ENCODE data around the gene CAMTA1.

Gene CAMTA1

DNA sequence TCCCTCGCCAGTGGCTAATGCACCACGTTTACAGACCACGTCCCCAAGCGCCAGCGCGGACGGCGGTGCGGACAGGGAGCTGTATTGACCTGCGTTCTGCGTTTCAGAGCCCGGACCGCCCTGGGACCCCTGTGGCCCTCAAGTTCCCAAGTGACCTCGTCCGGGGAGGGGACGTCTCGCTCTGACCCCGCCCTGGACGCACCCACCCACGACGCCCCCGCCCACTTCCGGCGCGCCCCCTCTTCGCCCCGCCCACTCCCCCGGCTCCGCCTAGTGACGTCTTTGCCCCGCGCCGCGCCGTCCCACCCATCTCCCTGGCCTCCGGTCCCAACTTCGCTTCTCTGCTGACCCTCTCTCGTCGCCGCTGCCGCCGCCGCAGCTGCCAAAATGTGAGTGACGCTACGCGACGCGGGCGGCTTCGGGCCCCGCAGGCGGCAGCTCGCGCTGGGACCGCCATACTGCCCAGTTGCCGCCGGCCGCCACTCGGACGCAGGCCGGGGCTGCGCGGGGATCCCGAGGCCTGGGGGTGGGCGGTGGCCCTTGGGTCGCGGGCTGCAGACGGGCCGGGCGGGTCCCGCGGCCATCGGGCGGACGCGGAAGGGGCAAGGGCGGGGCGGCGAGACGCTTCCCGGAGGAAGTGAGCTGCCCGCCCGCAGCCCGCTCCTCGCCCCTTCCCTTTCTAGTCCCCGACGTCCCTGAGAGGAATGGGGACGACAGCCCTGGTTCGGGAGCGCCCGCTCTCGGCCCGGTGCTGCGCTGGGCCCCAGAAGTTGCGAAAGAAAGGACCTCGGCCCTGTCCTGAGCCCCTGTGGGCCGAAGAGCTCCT, 986.0 kb downstream of the CAMTA1 start, which contains the start of gene VAMP3:
Gene VAMP3 (plus strand): TSS at position 300 of the 826 bp plus-strand sequence. CDS start 88 bp downstream, at position 388.
- Histone ChIP-seq H3K9ac (ENCODE audit: low read length in 2 of 2) (peak within 1 kb of the TSS; percentile 73 to 74), H3K36me3 (ENCODE audit: control insufficient read depth in 2 of 2, insufficient read depth in 2 of 2, low read length in 2 of 2) (peaks cover 2 to 10% of the 10 kb centered on the region in 2 donors), H3K9me3 (ENCODE audit: control insufficient read depth in 2 of 2, low read length in 2 of 2) (no peaks in the 10 kb centered on the region), H3K4me1 (ENCODE audit: control insufficient read depth, insufficient read depth, low read length) (peaks cover 9% of the 10 kb centered on the region), H3K4me3 (ENCODE audit: low read length in 2 of 2) (peak within 1 kb of the TSS; percentile 88 to 92), H3K27me3 (ENCODE audit: control insufficient read depth in 1 of 2, insufficient read depth in 2 of 2, low read length in 2 of 2) (no peaks in the 10 kb centered on the region), H3K27ac (ENCODE audit: low read length) (peak within 1 kb of the TSS; percentile 53)

DNA sequence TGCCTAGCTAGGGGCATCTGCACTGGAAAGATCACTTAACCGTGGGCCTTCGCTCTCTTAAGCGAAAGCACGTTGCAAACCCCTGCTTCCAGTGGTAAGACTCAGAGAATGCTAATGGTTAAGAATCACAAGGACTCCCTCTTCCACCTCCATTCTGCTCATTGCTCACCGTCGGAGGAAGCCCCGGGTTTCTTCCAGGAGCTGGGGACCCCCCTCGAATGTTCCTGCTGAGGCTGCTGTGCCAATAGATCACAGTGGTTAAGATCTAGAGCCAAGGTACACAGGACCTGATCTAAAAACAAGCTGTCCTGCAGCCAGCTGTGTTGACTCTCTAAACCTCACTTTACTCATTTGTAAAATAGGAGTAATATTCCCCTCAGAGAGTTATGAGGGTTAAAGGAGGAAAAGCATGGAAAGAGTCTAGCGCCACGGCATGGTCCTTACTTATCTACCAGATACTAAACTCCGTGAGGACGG, 986.6 kb downstream of the CAMTA1 start:
- peaks cover 2 to 10% of the 10 kb centered on the region in 2 donors for H3K36me3 ChIP-seq (ENCODE audit: control insufficient read depth in 2 of 2, insufficient read depth in 2 of 2, low read length in 2 of 2)
- peak overlapping the region; percentile 53 for H3K27ac ChIP-seq (ENCODE audit: low read length)
- H3K9ac ChIP-seq (ENCODE audit: low read length in 2 of 2), result peak overlapping the region; percentile 73 to 74
- H3K27me3 ChIP-seq (ENCODE audit: control insufficient read depth in 1 of 2, insufficient read depth in 2 of 2, low read length in 2 of 2), result no peaks in the 10 kb centered on the region
- peaks cover 9% of the 10 kb centered on the region for H3K4me1 ChIP-seq (ENCODE audit: control insufficient read depth, insufficient read depth, low read length)
- H3K4me3 ChIP-seq (ENCODE audit: low read length in 2 of 2), result peak overlapping the region; percentile 88 to 92
- H3K9me3 ChIP-seq (ENCODE audit: control insufficient read depth in 2 of 2, low read length in 2 of 2), result no peaks in the 10 kb centered on the region

DNA sequence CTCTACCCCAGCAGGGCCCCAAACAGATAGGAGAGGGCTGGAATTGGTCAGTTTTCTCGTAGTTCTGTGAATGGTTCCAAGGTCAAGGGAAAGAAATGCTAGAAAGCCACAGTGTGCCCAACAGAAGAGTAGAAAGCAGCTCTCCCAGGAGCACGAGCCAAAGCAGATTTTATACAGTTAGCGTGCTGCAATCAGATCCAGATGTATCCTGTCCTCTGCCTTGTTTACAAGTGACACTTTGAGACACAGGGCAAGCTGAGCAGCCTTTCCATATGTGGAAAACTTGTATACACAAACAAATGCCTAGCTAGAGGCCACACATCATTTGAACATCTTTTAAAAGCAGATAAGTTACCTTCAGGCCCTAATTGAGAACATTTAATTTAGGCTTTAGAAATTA, 992.3 kb downstream of the CAMTA1 start:
- Histone ChIP-seq H3K4me1 (ENCODE audit: control insufficient read depth, insufficient read depth, low read length) (no peaks in the 10 kb centered on the region), H3K27ac (ENCODE audit: low read length) (no peak overlapping the region), H3K27me3 (ENCODE audit: control insufficient read depth in 1 of 2, insufficient read depth in 2 of 2, low read length in 2 of 2) (no peaks in the 10 kb centered on the region), H3K9ac (ENCODE audit: low read length in 2 of 2) (no peak overlapping the region), H3K9me3 (ENCODE audit: control insufficient read depth in 2 of 2, low read length in 2 of 2) (no peaks in the 10 kb centered on the region), H3K4me3 (ENCODE audit: low read length in 2 of 2) (no peak overlapping the region), H3K36me3 (ENCODE audit: control insufficient read depth in 2 of 2, insufficient read depth in 2 of 2, low read length in 2 of 2) (peaks cover 25 to 41% of the 10 kb centered on the region in 2 donors)

DNA sequence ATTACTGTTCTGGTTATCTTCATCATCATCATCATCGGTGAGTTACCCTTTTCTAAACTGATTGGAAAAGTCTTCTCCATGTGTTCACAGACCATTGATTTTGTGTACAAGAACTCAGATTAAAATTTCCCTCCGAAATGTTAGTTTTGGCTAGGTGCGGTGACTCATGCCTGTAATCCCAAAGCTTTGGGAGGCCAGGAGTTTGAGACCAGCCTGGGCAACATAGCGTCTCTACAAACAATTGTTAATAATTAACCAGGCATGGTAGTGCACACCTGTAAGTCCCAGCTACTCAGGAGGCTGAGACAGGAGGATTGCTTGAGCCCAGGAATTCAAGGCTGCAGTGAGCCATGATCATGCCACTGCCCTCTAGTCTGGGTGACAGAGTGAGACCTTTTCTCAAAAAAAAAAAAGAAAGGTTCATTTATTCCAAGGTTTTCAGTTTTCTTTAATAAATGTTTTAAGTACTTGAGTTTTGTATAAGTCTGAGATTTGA, 992.9 kb downstream of the CAMTA1 start:
- Histone ChIP-seq H3K36me3 (ENCODE audit: control insufficient read depth in 2 of 2, insufficient read depth in 2 of 2, low read length in 2 of 2) (peaks cover 25 to 41% of the 10 kb centered on the region in 2 donors), H3K27ac (ENCODE audit: low read length) (no peak overlapping the region), H3K27me3 (ENCODE audit: control insufficient read depth in 1 of 2, insufficient read depth in 2 of 2, low read length in 2 of 2) (no peaks in the 10 kb centered on the region), H3K4me3 (ENCODE audit: low read length in 2 of 2) (no peak overlapping the region), H3K4me1 (ENCODE audit: control insufficient read depth, insufficient read depth, low read length) (peaks cover 4% of the 10 kb centered on the region), H3K9ac (ENCODE audit: low read length in 2 of 2) (no peak overlapping the region), H3K9me3 (ENCODE audit: control insufficient read depth in 2 of 2, low read length in 2 of 2) (no peaks in the 10 kb centered on the region)

DNA sequence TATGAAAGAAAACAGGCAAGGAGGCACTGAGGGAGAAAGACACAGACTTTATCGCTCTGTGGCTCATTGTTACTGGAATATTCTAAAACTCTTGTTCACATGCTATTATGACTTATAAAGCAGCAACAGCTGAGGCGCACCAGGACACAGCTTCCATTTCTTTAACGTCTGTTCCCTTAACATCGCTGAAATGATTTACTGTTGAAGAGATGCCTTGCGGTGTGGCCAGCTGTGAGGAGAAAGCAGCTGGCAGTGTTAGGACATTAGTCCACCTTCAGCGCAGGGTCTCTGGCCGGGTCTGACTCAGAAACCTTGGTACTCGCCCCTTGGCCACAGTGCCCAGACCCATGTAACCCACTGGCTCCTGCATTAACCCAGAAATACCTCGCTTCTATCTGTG, 995.7 kb downstream of the CAMTA1 start:
- Histone ChIP-seq H3K9ac (ENCODE audit: low read length in 2 of 2) (no peak overlapping the region), H3K27me3 (ENCODE audit: control insufficient read depth in 1 of 2, insufficient read depth in 2 of 2, low read length in 2 of 2) (no peaks in the 10 kb centered on the region), H3K4me1 (ENCODE audit: control insufficient read depth, insufficient read depth, low read length) (peaks cover 14% of the 10 kb centered on the region), H3K9me3 (ENCODE audit: control insufficient read depth in 2 of 2, low read length in 2 of 2) (no peaks in the 10 kb centered on the region), H3K4me3 (ENCODE audit: low read length in 2 of 2) (no peak overlapping the region), H3K36me3 (ENCODE audit: control insufficient read depth in 2 of 2, insufficient read depth in 2 of 2, low read length in 2 of 2) (peaks cover 25 to 34% of the 10 kb centered on the region in 2 donors), H3K27ac (ENCODE audit: low read length) (no peak overlapping the region)

DNA sequence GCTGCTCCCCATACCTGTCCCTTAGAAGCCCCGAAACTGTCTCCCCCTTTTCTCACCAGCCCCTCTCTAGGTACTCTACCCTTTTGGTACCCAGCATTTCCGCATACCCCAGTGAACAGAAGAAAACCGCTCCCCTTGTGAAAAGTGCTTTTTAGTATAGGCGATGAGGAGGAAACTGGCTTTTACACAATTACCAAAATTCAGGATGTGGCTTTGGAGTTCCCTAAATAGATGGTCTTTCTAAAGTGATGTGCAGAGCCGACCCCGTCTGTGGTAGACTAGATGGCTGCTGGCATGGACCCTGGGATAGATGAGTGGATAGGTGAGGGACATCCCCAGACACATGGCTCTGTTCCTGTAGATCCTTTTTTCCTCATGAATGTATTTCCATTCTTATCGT, 996.2 kb downstream of the CAMTA1 start:
- Histone ChIP-seq H3K4me3 (ENCODE audit: low read length in 2 of 2) (no peak overlapping the region), H3K9ac (ENCODE audit: low read length in 2 of 2) (no peak overlapping the region), H3K9me3 (ENCODE audit: control insufficient read depth in 2 of 2, low read length in 2 of 2) (no peaks in the 10 kb centered on the region), H3K36me3 (ENCODE audit: control insufficient read depth in 2 of 2, insufficient read depth in 2 of 2, low read length in 2 of 2) (peaks cover 25 to 34% of the 10 kb centered on the region in 2 donors), H3K27me3 (ENCODE audit: control insufficient read depth in 1 of 2, insufficient read depth in 2 of 2, low read length in 2 of 2) (no peaks in the 10 kb centered on the region), H3K4me1 (ENCODE audit: control insufficient read depth, insufficient read depth, low read length) (peaks cover 14% of the 10 kb centered on the region), H3K27ac (ENCODE audit: low read length) (no peak overlapping the region)

DNA sequence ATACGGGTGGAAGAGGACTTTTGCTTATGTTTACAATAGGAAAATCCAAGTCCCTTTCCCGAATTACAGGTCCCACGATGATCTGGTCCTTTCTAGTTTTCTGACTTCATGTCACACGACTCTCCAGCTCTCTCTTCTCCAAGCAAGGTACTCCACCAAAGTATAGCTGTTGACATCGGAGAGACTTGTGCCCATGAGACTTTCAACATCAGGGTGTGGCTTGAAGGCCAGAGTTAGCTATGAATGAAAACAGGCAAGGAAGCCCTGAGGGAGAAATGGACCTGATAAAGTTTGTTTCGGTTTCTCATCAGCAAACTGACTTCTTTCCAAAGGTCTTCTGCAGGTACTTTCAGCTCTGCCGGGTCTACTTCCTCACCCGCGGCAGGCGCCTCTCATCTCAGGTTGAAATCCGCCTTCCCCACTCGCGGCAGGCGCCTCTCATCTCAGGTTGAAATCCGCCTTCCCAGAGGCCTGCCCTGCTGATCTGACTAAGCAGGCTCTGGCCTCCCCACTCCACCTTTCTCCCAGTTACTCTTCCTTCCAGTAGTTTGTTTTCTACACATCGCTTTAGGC, 996.8 kb downstream of the CAMTA1 start:
- peaks cover 18% of the 10 kb centered on the region for H3K4me1 ChIP-seq (ENCODE audit: control insufficient read depth, insufficient read depth, low read length)
- no peak overlapping the region for H3K4me3 ChIP-seq (ENCODE audit: low read length in 2 of 2)
- no peaks in the 10 kb centered on the region for H3K27me3 ChIP-seq (ENCODE audit: control insufficient read depth in 1 of 2, insufficient read depth in 2 of 2, low read length in 2 of 2)
- no peak overlapping the region for H3K27ac ChIP-seq (ENCODE audit: low read length)
- peaks cover 24 to 36% of the 10 kb centered on the region in 2 donors for H3K36me3 ChIP-seq (ENCODE audit: control insufficient read depth in 2 of 2, insufficient read depth in 2 of 2, low read length in 2 of 2)
- no peaks in the 10 kb centered on the region for H3K9me3 ChIP-seq (ENCODE audit: control insufficient read depth in 2 of 2, low read length in 2 of 2)
- no peak overlapping the region for H3K9ac ChIP-seq (ENCODE audit: low read length in 2 of 2)

DNA sequence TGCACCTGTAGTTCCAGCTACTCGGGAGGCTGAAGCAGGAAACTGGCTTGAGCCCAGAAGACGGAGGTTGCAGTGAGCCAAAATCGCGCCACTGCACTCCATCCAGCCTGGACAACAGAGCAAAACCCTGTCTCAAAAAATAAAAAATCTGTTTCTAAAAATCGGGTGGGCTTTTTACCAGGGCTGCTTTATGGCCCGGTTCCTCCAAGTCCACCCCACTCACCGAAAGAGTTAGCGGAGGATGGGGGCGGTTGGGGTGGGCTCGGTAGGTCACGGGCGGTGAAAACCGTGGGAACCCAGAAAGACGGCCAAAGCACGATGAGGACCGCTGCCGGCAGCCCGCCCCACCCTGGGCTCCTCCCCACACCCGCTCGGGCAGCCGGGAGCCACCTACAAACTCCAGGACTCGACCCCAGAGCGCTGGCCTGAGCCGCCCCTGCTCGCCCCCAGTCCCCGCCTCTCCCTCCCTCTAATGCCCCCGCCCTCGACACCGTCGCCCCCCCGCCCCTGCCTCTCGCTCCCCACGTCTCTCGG, 998.0 kb downstream of the CAMTA1 start:
- Histone ChIP-seq H3K36me3 (ENCODE audit: control insufficient read depth in 2 of 2, insufficient read depth in 2 of 2, low read length in 2 of 2) (peaks cover 22 to 31% of the 10 kb centered on the region in 2 donors), H3K27me3 (ENCODE audit: control insufficient read depth in 1 of 2, insufficient read depth in 2 of 2, low read length in 2 of 2) (no peaks in the 10 kb centered on the region), H3K4me3 (ENCODE audit: low read length in 2 of 2) (peak overlapping the region; percentile 52 to 72), H3K27ac (ENCODE audit: low read length) (peak overlapping the region; percentile 80), H3K9ac (ENCODE audit: low read length in 2 of 2) (peak overlapping the region; percentile 21 to 56), H3K4me1 (ENCODE audit: control insufficient read depth, insufficient read depth, low read length) (peaks cover 21% of the 10 kb centered on the region), H3K9me3 (ENCODE audit: control insufficient read depth in 2 of 2, low read length in 2 of 2) (no peaks in the 10 kb centered on the region)

DNA sequence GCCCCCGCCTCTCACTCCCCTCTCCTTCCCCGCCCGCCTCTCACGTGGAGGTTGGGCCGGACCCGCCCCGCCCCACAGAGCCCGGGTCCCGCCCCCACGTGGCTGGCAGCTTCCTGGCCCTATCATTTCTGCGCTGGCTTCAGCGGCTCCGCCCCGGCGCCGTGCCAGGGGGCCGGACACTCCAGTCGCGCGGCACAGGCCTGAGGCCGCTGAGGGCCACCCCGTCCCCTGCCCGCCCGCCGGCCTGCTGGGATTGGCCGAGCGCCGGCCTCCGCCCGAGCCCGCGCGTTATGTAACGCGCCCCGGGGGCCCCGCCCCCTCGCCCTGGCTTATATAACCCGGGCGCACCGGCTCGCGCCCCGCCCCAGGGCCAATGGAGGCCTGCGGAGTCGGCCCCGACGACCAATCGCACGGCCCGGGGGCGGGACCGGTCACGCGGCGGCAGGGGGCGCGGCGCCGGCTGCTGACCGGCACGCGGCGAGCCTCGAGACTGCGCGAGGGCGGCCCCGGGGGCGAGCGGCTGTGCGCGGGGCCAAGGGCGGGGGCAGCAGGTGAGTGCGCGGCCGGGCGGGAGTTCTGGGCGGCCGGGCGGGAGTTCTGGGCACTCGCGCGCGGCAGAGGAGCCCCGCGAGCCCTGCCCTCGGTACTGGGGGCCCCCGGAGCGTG, 998.7 kb downstream of the CAMTA1 start, which contains the start of gene PER3:
Gene PER3 (plus strand): TSS at position 466 of the 666 bp plus-strand sequence. CDS start 587 bp downstream, outside the sequence.
- Histone ChIP-seq H3K36me3 (ENCODE audit: control insufficient read depth in 2 of 2, insufficient read depth in 2 of 2, low read length in 2 of 2) (peaks cover 25 to 35% of the 10 kb centered on the region in 2 donors), H3K9me3 (ENCODE audit: control insufficient read depth in 2 of 2, low read length in 2 of 2) (no peaks in the 10 kb centered on the region), H3K9ac (ENCODE audit: low read length in 2 of 2) (peak within 1 kb of the TSS; percentile 66 to 79), H3K27ac (ENCODE audit: low read length) (peak within 1 kb of the TSS; percentile 82), H3K4me3 (ENCODE audit: low read length in 2 of 2) (peak within 1 kb of the TSS; percentile 79 to 85), H3K4me1 (ENCODE audit: control insufficient read depth, insufficient read depth, low read length) (peaks cover 21% of the 10 kb centered on the region), H3K27me3 (ENCODE audit: control insufficient read depth in 1 of 2, insufficient read depth in 2 of 2, low read length in 2 of 2) (no peaks in the 10 kb centered on the region)

DNA sequence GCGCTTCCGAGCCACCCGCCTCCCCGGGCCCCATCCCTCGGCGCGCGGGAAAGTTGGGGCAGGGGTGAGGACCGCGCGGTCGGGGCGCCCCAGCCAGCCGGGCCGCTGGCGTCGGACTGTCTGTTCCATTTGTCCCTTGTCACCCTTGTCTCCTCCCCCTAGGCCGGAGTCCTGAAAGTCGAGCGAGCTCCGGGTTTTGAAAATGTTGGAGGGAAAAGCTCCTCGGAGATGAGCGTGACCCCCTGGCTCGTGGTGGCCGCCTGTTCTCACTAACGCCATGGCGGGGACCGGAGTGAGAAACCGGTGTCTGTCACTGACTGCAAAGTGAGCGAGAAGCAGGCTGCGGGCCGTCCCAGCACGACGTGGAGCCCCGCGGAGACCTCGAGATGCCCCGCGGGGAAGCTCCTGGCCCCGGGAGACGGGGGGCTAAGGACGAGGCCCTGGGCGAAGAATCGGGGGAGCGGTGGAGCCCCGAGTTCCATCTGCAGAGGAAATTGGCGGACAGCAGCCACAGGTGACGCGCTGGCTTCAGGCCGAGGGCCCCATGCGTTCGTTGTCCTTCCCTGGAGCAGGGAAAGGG, 999.3 kb downstream of the CAMTA1 start:
- H3K27me3 ChIP-seq (ENCODE audit: control insufficient read depth in 1 of 2, insufficient read depth in 2 of 2, low read length in 2 of 2), result no peaks in the 10 kb centered on the region
- peak overlapping the region; percentile 82 for H3K27ac ChIP-seq (ENCODE audit: low read length)
- peak overlapping the region; percentile 79 to 85 for H3K4me3 ChIP-seq (ENCODE audit: low read length in 2 of 2)
- H3K9me3 ChIP-seq (ENCODE audit: control insufficient read depth in 2 of 2, low read length in 2 of 2), result no peaks in the 10 kb centered on the region
- peak overlapping the region; percentile 66 to 79 for H3K9ac ChIP-seq (ENCODE audit: low read length in 2 of 2)
- peaks cover 30 to 37% of the 10 kb centered on the region in 2 donors for H3K36me3 ChIP-seq (ENCODE audit: control insufficient read depth in 2 of 2, insufficient read depth in 2 of 2, low read length in 2 of 2)
- peaks cover 21% of the 10 kb centered on the region for H3K4me1 ChIP-seq (ENCODE audit: control insufficient read depth, insufficient read depth, low read length)
